ENCODE data around the gene SMIM8. TPM values are rescaled to one million over a fixed set of nuclear protein-coding genes. Genes with fewer than 3 reads are reported as not detected.

SMIM8 gene
- total and polyA plus RNA-seq, 10 of the 15 experiments (the other 5 are each of a cell fraction or from before 2014, with no cell fraction given): 6.2 to 45.8 (median 10.4) TPM

DNA sequence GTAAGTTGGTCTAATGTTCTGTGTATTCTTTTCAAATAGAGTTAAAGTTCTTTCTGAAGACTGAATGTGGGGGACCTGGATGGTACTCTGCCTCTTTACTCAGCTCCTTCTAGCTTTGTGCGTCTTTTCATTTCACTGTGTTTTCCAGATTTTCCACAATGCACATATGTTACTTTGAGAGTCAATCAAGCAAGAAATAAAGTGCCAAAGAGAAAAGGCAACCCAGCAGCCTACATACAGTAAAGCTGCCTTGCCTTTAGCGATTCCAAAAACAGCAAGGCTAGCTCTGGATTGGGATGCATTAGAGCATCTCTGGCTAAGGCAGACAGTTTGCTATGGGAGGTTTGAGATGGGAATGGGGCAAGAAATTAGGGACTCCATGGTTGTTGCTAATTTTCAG is 27.5 kb downstream of the SMIM8 start:
- in situ Hi-C loops (cut with MboI) (no loop called here), intact Hi-C loops (cut with micrococcal nuclease; ENCODE audit: unreplicated experiment) (no loop called here)
- DNase-seq (ENCODE audit: low read depth, low spot score) (no peak), FAIRE-seq (no peak), ATAC-seq (no peak)
- ChIA-PET RAD21 (ENCODE audit: unreplicated experiment) (no interaction called here), CTCF (interaction anchor here (0.7 to 1.0 kb wide), 2 partner anchors 16 to 1571 kb away, joined by 3 read pairs; no protein-coding TSS in a partner anchor), SMC1A (ENCODE audit: uncharacterized antibody, unreplicated experiment) (interaction anchor here (1.4 kb wide), 1 partner anchor 11 kb away, joined by 3 read pairs; no protein-coding TSS in a partner anchor), POLR2A (no interaction called here)
- Histone ChIP-seq H4K20me1 (ENCODE audit: control insufficient read depth, insufficient read depth) (no peaks in the 10 kb centered on the region), H3K9ac (ENCODE audit: control insufficient read depth, insufficient read depth, low read length) (no peak overlapping the region), H3K4me1 (ENCODE audit: control insufficient read depth, insufficient read depth, low read length) (no peaks in the 10 kb centered on the region), H3K27me3 (replicated peaks in 1 of 2; ENCODE audit: control insufficient read depth in 2 of 2, insufficient read depth in 2 of 2, low read length in 1 of 2) (no peaks in the 10 kb centered on the region), H3K79me2 (ENCODE audit: control insufficient read depth, insufficient read depth, low read length) (no peaks in the 10 kb centered on the region), H3K9me3 (replicated peaks; ENCODE audit: control insufficient read depth, insufficient read depth, low read length) (no peaks in the 10 kb centered on the region), H3K4me3 (no peak overlapping the region), H3K36me3 (ENCODE audit: control insufficient read depth in 2 of 2, insufficient read depth in 2 of 2, low read length in 1 of 2) (no peaks in the 10 kb centered on the region), H3K4me2 (ENCODE audit: control insufficient read depth, insufficient read depth) (no peak overlapping the region), H3K27ac (ENCODE audit: control insufficient read depth, insufficient read depth) (no peak overlapping the region), H2AFZ (ENCODE audit: control insufficient read depth, low read depth, low read length) (no peak overlapping the region)
- TF ChIP-seq, protein P1, sequence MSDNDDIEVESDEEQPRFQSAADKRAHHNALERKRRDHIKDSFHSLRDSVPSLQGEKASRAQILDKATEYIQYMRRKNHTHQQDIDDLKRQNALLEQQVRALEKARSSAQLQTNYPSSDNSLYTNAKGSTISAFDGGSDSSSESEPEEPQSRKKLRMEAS (IDR thresholded peaks at IDR 0.05; ENCODE audit: low read depth, low read length): no peak
- TF ChIP-seq, protein P2, sequence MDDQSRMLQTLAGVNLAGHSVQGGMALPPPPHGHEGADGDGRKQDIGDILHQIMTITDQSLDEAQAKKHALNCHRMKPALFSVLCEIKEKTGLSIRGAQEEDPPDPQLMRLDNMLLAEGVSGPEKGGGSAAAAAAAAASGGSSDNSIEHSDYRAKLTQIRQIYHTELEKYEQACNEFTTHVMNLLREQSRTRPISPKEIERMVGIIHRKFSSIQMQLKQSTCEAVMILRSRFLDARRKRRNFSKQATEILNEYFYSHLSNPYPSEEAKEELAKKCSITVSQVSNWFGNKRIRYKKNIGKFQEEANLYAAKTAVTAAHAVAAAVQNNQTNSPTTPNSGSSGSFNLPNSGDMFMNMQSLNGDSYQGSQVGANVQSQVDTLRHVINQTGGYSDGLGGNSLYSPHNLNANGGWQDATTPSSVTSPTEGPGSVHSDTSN (IDR thresholded peaks at IDR 0.05; ENCODE audit: insufficient replicate concordance, low read depth, low read length): no peak
- TF ChIP-seq, protein P3, sequence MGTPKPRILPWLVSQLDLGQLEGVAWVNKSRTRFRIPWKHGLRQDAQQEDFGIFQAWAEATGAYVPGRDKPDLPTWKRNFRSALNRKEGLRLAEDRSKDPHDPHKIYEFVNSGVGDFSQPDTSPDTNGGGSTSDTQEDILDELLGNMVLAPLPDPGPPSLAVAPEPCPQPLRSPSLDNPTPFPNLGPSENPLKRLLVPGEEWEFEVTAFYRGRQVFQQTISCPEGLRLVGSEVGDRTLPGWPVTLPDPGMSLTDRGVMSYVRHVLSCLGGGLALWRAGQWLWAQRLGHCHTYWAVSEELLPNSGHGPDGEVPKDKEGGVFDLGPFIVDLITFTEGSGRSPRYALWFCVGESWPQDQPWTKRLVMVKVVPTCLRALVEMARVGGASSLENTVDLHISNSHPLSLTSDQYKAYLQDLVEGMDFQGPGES (IDR thresholded peaks at IDR 0.05): no peak
- TF ChIP-seq STAT3 (IDR thresholded peaks at IDR 0.05; ENCODE audit: low read depth, low read length) (no peak), ESRRA (IDR thresholded peaks at IDR 0.05; ENCODE audit: low read length) (no peak), SIX5 (IDR thresholded peaks at IDR 0.05; ENCODE audit: low read depth, low read length, severe bottlenecking) (no peak), PML (IDR thresholded peaks at IDR 0.05; ENCODE audit: low read length) (no peak), SRF (IDR thresholded peaks at IDR 0.05; ENCODE audit: low read depth in 2 of 2, low read length in 2 of 2) (no peak), POU2F2 (IDR thresholded peaks at IDR 0.05; ENCODE audit: borderline replicate concordance, low read depth, low read length) (no peak), ZNF207 (IDR thresholded peaks at IDR 0.05; ENCODE audit: borderline replicate concordance) (no peak), RFX5 (IDR thresholded peaks at IDR 0.05; ENCODE audit: low read depth, low read length) (no peak)
- TF ChIP-seq, protein P4, sequence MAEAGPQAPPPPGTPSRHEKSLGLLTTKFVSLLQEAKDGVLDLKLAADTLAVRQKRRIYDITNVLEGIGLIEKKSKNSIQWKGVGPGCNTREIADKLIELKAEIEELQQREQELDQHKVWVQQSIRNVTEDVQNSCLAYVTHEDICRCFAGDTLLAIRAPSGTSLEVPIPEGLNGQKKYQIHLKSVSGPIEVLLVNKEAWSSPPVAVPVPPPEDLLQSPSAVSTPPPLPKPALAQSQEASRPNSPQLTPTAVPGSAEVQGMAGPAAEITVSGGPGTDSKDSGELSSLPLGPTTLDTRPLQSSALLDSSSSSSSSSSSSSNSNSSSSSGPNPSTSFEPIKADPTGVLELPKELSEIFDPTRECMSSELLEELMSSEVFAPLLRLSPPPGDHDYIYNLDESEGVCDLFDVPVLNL (IDR thresholded peaks at IDR 0.05; ENCODE audit: low read depth, low read length): no peak
- TF ChIP-seq, protein P5, sequence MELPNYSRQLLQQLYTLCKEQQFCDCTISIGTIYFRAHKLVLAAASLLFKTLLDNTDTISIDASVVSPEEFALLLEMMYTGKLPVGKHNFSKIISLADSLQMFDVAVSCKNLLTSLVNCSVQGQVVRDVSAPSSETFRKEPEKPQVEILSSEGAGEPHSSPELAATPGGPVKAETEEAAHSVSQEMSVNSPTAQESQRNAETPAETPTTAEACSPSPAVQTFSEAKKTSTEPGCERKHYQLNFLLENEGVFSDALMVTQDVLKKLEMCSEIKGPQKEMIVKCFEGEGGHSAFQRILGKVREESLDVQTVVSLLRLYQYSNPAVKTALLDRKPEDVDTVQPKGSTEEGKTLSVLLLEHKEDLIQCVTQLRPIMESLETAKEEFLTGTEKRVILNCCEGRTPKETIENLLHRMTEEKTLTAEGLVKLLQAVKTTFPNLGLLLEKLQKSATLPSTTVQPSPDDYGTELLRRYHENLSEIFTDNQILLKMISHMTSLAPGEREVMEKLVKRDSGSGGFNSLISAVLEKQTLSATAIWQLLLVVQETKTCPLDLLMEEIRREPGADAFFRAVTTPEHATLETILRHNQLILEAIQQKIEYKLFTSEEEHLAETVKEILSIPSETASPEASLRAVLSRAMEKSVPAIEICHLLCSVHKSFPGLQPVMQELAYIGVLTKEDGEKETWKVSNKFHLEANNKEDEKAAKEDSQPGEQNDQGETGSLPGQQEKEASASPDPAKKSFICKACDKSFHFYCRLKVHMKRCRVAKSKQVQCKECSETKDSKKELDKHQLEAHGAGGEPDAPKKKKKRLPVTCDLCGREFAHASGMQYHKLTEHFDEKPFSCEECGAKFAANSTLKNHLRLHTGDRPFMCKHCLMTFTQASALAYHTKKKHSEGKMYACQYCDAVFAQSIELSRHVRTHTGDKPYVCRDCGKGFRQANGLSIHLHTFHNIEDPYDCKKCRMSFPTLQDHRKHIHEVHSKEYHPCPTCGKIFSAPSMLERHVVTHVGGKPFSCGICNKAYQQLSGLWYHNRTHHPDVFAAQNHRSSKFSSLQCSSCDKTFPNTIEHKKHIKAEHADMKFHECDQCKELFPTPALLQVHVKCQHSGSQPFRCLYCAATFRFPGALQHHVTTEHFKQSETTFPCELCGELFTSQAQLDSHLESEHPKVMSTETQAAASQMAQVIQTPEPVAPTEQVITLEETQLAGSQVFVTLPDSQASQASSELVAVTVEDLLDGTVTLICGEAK (IDR thresholded peaks at IDR 0.05; ENCODE audit: borderline replicate concordance): no peak
- BruUV-seq (replicated peaks): no TSS peak
- 95% methylated on average over 2 of the region's 2 CpGs for WGBS (ENCODE audit: insufficient coverage, insufficient replicate concordance, low lambda C conversion rate, missing lambda C conversion rate)

All from GM12878 (cell line).